Kidney epithelial cell (primary cell): ENCODE data around the gene PPP2R3C. TPM values are rescaled to one million over a fixed set of nuclear protein-coding genes. Genes with fewer than 3 reads are reported as not detected.
"Not testable (repeated sequence)": the region's sequence is repeated elsewhere in the genome, so short reads cannot be mapped to it uniquely, and the experiment has no call there.

ENCODE experiments used
- DNase-seq: peaks from one replicate; pipeline ENCODE4 v3.0.0-alpha.2; 2010; ENCODE audit warnings: low read depth
- H3K27me3 ChIP-seq: 2 replicates; pipeline ENCODE4 v1.6.0; 2011; ENCODE audit warnings: low read length; ENCODE audit not compliant: control insufficient read depth, insufficient read depth
- H3K36me3 ChIP-seq: 2 replicates; pipeline ENCODE4 v1.5.1; 2011; ENCODE audit warnings: low read length; ENCODE audit not compliant: control insufficient read depth, insufficient read depth
- H3K4me3 ChIP-seq: 2 replicates; pipeline ENCODE4 v1.5.1; 2011; ENCODE audit warnings: low read depth, mild to moderate bottlenecking, control low read depth, low read length
- total RNA-seq: library from RNA; depleted of rRNA; stranded (reverse); fragments of >200 nt; gene quantifications from 2 replicates; pipeline ENCODE4 v1.2.3, GENCODE V29; 2015
- TF ChIP-seq, protein P1 (sequence below): IDR thresholded peaks from 2 replicates; pipeline ENCODE4 v1.5.1; 2011; ENCODE audit warnings: mild to moderate bottlenecking, moderate library complexity, low read length, control low read depth, inconsistent platforms; ENCODE audit not compliant: insufficient read depth, poor library complexity, severe bottlenecking

Gene PPP2R3C
- total RNA-seq, 1 donor from 2014 or later, result 39.4 TPM

GRCh38 chr14:35159742-35160409, 38.1 kb upstream of the PPP2R3C start:
- peak; percentile 97 for DNase-seq
- H3K4me3 ChIP-seq, result no peak overlapping the region

DNA sequence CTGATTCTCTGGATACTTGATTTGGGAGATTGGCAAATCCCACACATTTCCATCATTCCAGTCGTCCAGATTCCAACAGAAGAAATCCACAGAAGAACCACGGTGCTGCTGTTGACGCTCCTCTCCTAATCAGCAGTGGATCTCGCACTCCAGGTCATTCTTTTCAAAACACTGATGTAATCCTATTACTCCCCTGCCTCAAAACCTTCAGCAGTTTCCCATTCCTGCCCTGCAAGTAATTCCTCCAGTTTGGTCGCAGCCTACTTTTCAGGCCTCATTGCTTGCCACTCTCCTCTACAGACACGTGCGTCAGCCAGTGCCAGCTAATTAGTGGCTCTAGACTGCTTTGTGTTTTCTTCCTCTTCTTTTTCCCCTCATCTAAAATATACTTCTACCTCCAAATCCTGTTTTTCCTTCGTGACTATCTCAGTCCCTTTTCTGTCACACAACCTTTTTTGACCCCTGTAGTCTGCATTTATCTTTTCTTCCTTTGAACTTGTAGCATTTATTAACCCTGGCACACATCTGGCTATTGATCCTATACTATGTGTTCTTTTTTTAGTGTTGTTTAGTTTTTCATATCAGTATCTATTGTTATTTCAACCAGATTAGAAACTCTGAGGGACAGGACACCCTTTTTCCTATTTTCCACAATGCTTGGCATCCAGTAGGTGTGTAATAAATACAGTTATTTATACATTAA, 37.3 kb upstream of the PPP2R3C start:
- DNase-seq, result peak; percentile 57
- Histone ChIP-seq H3K36me3 (no peaks in the 10 kb centered on the region), H3K4me3 (no peak overlapping the region), H3K27me3 (no peaks in the 10 kb centered on the region)
- TF ChIP-seq, protein P1, sequence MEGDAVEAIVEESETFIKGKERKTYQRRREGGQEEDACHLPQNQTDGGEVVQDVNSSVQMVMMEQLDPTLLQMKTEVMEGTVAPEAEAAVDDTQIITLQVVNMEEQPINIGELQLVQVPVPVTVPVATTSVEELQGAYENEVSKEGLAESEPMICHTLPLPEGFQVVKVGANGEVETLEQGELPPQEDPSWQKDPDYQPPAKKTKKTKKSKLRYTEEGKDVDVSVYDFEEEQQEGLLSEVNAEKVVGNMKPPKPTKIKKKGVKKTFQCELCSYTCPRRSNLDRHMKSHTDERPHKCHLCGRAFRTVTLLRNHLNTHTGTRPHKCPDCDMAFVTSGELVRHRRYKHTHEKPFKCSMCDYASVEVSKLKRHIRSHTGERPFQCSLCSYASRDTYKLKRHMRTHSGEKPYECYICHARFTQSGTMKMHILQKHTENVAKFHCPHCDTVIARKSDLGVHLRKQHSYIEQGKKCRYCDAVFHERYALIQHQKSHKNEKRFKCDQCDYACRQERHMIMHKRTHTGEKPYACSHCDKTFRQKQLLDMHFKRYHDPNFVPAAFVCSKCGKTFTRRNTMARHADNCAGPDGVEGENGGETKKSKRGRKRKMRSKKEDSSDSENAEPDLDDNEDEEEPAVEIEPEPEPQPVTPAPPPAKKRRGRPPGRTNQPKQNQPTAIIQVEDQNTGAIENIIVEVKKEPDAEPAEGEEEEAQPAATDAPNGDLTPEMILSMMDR, result no peak

More at GRCh38 chr14:35159742-35160409, 38.1 kb upstream of the PPP2R3C start:
- H3K36me3 ChIP-seq, result no peaks in the 10 kb centered on the region
- H3K27me3 ChIP-seq, result no peaks in the 10 kb centered on the region
- TF ChIP-seq, protein P1, result no peak

- Histone ChIP-seq H3K4me3 (no peak overlapping the region), H3K36me3 (no peaks in the 10 kb centered on the region), H3K27me3 (no peaks in the 10 kb centered on the region)
- TF ChIP-seq, protein P1, result no peak
- DNase-seq, result no peak
Measured at GRCh38 chr14:35158491-35158890, 36.7 kb upstream of the PPP2R3C start.

DNA sequence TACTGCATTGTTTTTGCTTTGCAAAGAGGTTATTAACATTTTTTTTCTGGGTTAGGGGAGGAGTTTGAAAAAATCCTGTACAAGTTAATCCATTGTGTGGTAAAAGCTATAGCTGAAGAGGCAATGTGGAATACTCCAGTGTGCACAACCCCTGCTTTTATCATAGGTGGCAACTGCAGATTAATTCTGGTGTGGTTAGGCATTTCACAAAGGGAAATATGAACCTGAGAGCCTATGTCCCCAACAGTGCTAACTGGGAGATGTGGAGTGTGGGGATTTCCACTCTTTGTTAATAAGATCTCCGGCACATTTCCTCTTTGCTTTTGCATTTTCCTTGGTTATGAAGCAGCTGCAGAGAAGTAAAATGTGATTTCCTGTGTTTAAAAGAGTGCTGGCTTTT, 34.2 kb upstream of the PPP2R3C start:
- Histone ChIP-seq H3K36me3 (no peaks in the 10 kb centered on the region), H3K27me3 (no peaks in the 10 kb centered on the region), H3K4me3 (no peak overlapping the region)
- TF ChIP-seq, protein P1, result no peak
- no peak for DNase-seq

DNA sequence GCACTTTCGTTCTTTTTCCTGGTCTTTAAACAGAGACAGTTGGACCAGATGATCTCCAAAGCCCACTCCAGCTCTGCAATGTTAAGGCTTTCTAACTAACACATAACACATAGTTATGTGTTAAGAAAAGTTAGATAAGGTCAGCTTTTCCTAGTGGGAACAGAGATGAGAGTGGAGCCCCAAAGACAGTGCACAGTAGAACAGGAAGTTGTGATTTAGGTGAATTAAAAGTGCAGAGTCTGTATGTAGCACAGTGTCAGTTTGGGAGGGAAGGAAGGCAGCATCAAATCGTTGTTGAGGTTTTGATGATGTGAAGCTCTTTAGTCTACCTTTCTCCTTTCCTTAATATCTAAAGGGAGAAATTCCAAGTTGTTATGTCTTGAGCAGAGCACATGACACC, 32.2 kb upstream of the PPP2R3C start:
- no peak for DNase-seq
- Histone ChIP-seq H3K36me3 (no peaks in the 10 kb centered on the region), H3K4me3 (no peak overlapping the region), H3K27me3 (no peaks in the 10 kb centered on the region)
- TF ChIP-seq, protein P1, result no peak

GRCh38 chr14:35152531-35152930, 30.7 kb upstream of the PPP2R3C start:
- not testable (repeated sequence) for H3K4me3 ChIP-seq, DNase-seq, H3K36me3 ChIP-seq, H3K27me3 ChIP-seq
